ENCODE results near the gene TMEM100. TPM values are rescaled to one million over a fixed set of nuclear protein-coding genes. Genes with fewer than 3 reads are reported as not detected.

The TMEM100 gene
- total RNA-seq, 1 donor from 2014 or later = 0.54 TPM

GRCh38 chr17:55735731-55736405 lies 13.2 kb upstream of the TMEM100 start:
- DNase-seq (ENCODE audit: low read depth, low spot score) = peak; percentile 41
- Mint-ChIP-seq H3K36me3 (ENCODE audit: low read depth) (no peaks in the 10 kb centered on the region), H3K4me3 (no peak overlapping the region), H3K9me3 (no peaks in the 10 kb centered on the region), H3K4me1 (peaks cover 50% of the 10 kb centered on the region), H3K27me3 (ENCODE audit: low read depth) (no peaks in the 10 kb centered on the region), H3K27ac (ENCODE audit: unreplicated experiment) (no peak overlapping the region)
- TF ChIP-seq CTCF (conservative IDR thresholded peaks at IDR 0.05) = peak; percentile 73

DNA sequence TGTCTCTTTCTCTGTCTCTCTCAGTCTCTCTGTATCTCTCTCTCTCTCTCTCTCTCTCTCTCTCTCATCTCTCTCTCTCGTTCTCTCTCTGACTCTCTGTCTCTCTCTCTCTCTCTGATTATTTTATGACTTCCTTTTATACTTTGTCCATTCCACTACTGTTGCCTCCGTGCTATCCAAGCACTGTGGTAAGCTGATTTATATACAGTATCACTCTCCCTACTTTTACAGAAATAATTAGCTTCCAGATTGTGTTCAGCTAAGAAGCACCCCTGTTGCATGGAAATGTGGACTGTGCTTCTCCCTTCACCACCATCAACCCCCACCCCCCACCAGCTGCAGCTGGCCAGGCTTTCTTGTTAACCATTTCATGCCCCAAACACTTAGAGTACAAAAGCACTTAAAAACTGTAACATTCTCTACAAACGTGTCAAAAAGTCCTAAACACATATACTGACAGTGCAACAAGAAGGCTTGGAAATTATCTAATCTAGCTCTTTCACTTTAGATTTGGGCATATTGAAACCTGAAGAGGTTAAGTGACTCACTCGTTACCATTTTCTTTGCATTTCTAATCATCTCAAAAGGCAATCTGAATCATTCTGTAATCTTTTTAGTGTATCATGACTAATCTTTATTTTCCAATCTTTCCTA lies 11.6 kb upstream of the TMEM100 start:
- no peak overlapping the region for H3K27ac Mint-ChIP-seq (ENCODE audit: unreplicated experiment)
- peaks cover 49% of the 10 kb centered on the region for H3K4me1 Mint-ChIP-seq
- H3K36me3 Mint-ChIP-seq (ENCODE audit: low read depth) = no peaks in the 10 kb centered on the region
- TF ChIP-seq CTCF (conservative IDR thresholded peaks at IDR 0.05) = no peak
- no peaks in the 10 kb centered on the region for H3K27me3 Mint-ChIP-seq (ENCODE audit: low read depth)
- H3K9me3 Mint-ChIP-seq = no peaks in the 10 kb centered on the region
- peak overlapping the region; percentile 1 for H3K4me3 Mint-ChIP-seq
- DNase-seq (ENCODE audit: low read depth, low spot score) = no peak

DNA sequence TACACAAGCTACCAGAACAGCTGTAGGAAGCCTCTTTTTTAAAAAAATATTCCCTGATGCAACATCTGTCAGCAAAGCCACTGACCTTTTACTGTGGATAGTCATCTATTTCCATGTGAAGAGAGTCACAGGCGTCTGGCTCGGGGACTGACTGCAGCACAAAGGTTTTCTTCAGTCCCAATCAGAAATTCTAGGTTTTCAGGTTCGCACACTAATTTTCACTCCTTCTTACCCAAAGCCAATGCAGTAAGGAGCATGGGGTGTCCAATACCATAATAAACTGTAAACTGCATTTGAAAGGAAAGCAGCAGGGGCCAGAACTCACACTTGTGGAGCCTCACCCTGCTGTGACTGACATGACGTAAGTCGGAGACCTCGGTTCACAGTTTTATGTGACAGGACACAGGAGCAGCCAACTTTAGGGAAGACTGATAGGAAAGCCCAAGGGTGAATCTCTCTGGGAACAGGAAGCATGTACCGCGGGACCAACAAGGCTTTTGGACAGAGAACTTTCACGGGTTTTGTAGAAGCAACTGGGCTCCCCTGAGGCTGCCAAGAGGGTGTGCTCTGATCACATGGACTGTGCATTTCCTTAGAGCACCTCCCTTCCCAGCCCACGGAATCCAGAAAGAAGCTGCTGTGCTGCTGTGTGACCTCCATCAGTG lies 9.1 kb upstream of the TMEM100 start:
- Mint-ChIP-seq H3K27me3 (ENCODE audit: low read depth) (no peaks in the 10 kb centered on the region), H3K27ac (ENCODE audit: unreplicated experiment) (peak overlapping the region; percentile 79), H3K4me3 (peak overlapping the region; percentile 42), H3K9me3 (no peaks in the 10 kb centered on the region), H3K36me3 (ENCODE audit: low read depth) (no peaks in the 10 kb centered on the region), H3K4me1 (peaks cover 49% of the 10 kb centered on the region)
- TF ChIP-seq CTCF (conservative IDR thresholded peaks at IDR 0.05) = no peak
- no peak for DNase-seq (ENCODE audit: low read depth, low spot score)

DNA sequence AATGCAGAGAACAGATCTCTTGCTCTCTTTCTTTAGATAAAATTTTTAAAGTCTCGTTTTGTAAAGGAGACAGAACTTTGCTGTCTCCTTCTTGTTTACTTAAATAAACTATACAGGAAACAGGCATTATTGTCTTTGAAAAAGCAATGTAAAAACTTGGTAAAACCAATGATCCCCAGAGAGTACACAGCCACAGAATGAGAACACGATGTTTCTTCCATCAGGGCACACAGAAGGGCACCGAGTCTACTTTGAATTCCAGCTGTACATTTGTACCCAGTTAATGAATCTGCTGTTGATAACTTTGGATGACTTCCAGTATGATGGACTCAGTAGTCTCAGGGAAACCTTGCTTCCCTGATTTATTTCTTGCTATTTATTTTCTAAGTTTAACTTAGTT lies 8.1 kb upstream of the TMEM100 start:
- no peak for DNase-seq (ENCODE audit: low read depth, low spot score)
- Mint-ChIP-seq H3K9me3 (no peaks in the 10 kb centered on the region), H3K27ac (ENCODE audit: unreplicated experiment) (peak overlapping the region; percentile 6), H3K4me1 (peaks cover 48% of the 10 kb centered on the region), H3K4me3 (no peak overlapping the region), H3K27me3 (ENCODE audit: low read depth) (no peaks in the 10 kb centered on the region), H3K36me3 (ENCODE audit: low read depth) (no peaks in the 10 kb centered on the region)
- TF ChIP-seq CTCF (conservative IDR thresholded peaks at IDR 0.05) = no peak

- H3K4me1 Mint-ChIP-seq = peaks cover 47% of the 10 kb centered on the region
- H3K27ac Mint-ChIP-seq (ENCODE audit: unreplicated experiment) = no peak overlapping the region
- no peak overlapping the region for H3K4me3 Mint-ChIP-seq
- no peaks in the 10 kb centered on the region for H3K9me3 Mint-ChIP-seq
- no peak for TF ChIP-seq CTCF (conservative IDR thresholded peaks at IDR 0.05)
- DNase-seq (ENCODE audit: low read depth, low spot score) = no peak
- no peaks in the 10 kb centered on the region for H3K36me3 Mint-ChIP-seq (ENCODE audit: low read depth)
- no peaks in the 10 kb centered on the region for H3K27me3 Mint-ChIP-seq (ENCODE audit: low read depth)
Measured at GRCh38 chr17:55730380-55730779, 7.7 kb upstream of the TMEM100 start.

All from neural crest cell (in vitro differentiated cells).